Activated CD4-positive, CD25-positive, alpha-beta regulatory T cell (primary cell): ENCODE measurements around the gene ITGA6.
A peak's percentile ranks its signal among the peaks of the same experiment; 100 is the strongest.

Experiments used
- DNase-seq, 4 experiments: peaks; one replicate each; lab custom pipeline; 2025; lab: John Stamatoyannopoulos, UW

The ITGA6 gene

GRCh38 chr2:172427256-172427989 is at the start of gene ITGA6:
TSS of gene ITGA6 (plus strand) at chr2:172427586.
- peak; percentile 59 to 67 (median 64) for DNase-seq

GRCh38 chr2:172380436-172381274 is 46.7 kb upstream of the ITGA6 start:
- DNase-seq = no peak

- DNase-seq = no peak
These were observed 45.9 kb upstream of the ITGA6 start for GRCh38 chr2:172381275-172382027.

GRCh38 chr2:172387361-172387760 is 40.0 kb upstream of the ITGA6 start:
- no peak for DNase-seq

- DNase-seq = no peak
These were observed 37.6 kb upstream of the ITGA6 start for GRCh38 chr2:172389685-172390339.

GRCh38 chr2:172394002-172394401 is 33.4 kb upstream of the ITGA6 start:
- DNase-seq = no peak

GRCh38 chr2:172395503-172395902 is 31.9 kb upstream of the ITGA6 start:
- no peak for DNase-seq

- no peak for DNase-seq
These were observed 30.1 kb upstream of the ITGA6 start for GRCh38 chr2:172397148-172397834.

GRCh38 chr2:172398440-172398839 is 28.9 kb upstream of the ITGA6 start:
- no peak for DNase-seq

- no peak for DNase-seq
These were observed 27.6 kb upstream of the ITGA6 start for GRCh38 chr2:172399765-172400164.

GRCh38 chr2:172402198-172402597 is 25.2 kb upstream of the ITGA6 start:
- no peak for DNase-seq

- DNase-seq = no peak
These were observed 24.0 kb upstream of the ITGA6 start for GRCh38 chr2:172403402-172403801.

- DNase-seq = no peak
These were observed 23.4 kb upstream of the ITGA6 start for GRCh38 chr2:172403881-172404468.

GRCh38 chr2:172404824-172405223 is 22.6 kb upstream of the ITGA6 start:
- DNase-seq = no peak

GRCh38 chr2:172405673-172406072 is 21.7 kb upstream of the ITGA6 start:
- DNase-seq = no peak

GRCh38 chr2:172408143-172408766 is 19.1 kb upstream of the ITGA6 start:
- DNase-seq = no peak

- no peak for DNase-seq
These were observed 18.3 kb upstream of the ITGA6 start for GRCh38 chr2:172409042-172409441.

GRCh38 chr2:172412984-172413492 is 14.3 kb upstream of the ITGA6 start:
- no peak for DNase-seq

- no peak for DNase-seq
These were observed 12.1 kb upstream of the ITGA6 start for GRCh38 chr2:172415157-172415864.

GRCh38 chr2:172415865-172416183 is 11.6 kb upstream of the ITGA6 start:
- no peak for DNase-seq
